Panc1 (cell line): ENCODE results near the gene CACNA1G. TPM values are rescaled to one million over a fixed set of nuclear protein-coding genes. Genes with fewer than 3 reads are reported as not detected.

Experiments
- ATAC-seq: fragments of 200-7000 bp; cut with Tn5 transposase; 2 replicates; pipeline ENCODE4 v1.9.1; 2020; ENCODE audit warnings: mild to moderate bottlenecking, moderate library complexity
- BruUV-seq: library from RNA; stranded (reverse); fragments of 400-500 nt; replicated peaks from 2 replicates; lab custom pipeline; 2021; lab: Mats Ljungman, UMichigan
- CTCF ChIA-PET: fragments of 300-600 bp; sonication (Branson Sonifier 250); formaldehyde crosslinking; loops from one replicate; lab custom pipeline; 2022; ENCODE audit warnings: antibody characterized with exemption; lab: Charles Lee
- POLR2A ChIA-PET: fragments of 300-600 bp; sonication (Branson Sonifier 250); formaldehyde crosslinking; loops from one replicate; lab custom pipeline; 2022; ENCODE audit warnings: antibody characterized with exemption; lab: Charles Lee
- DNase-seq: peaks from one replicate; pipeline ENCODE4 v3.0.0-alpha.2; 2010; ENCODE audit warnings: low read depth, low spot score
- H3K27ac ChIP-seq: 2 replicates; pipeline ENCODE4 v1.5.1; 2011; ENCODE audit warnings: mild to moderate bottlenecking, low read length, inconsistent platforms
- H3K27me3 ChIP-seq: fragments of 200-500 bp; sonication (Bioruptor generic); 2 replicates; pipeline ENCODE4 v1.6.0; 2014; ENCODE audit warnings: low read length, inconsistent platforms; ENCODE audit not compliant: control insufficient read depth, insufficient read depth
- H3K36me3 ChIP-seq: fragments of 200-500 bp; sonication (Bioruptor generic); 2 replicates; pipeline ENCODE4 v1.5.1; 2014; ENCODE audit warnings: inconsistent platforms, mild to moderate bottlenecking, low read length, moderate library complexity; ENCODE audit not compliant: control insufficient read depth, insufficient read depth
- H3K4me1 ChIP-seq: 2 replicates; pipeline ENCODE4 v1.5.1; 2011; ENCODE audit warnings: inconsistent platforms, mild to moderate bottlenecking, low read length, moderate library complexity; ENCODE audit not compliant: control insufficient read depth, insufficient read depth
- H3K4me3 ChIP-seq, 2 experiments: 2 replicates each; pipeline ENCODE4 v1.5.1; 2011 to 2012; ENCODE audit warnings: low read depth in 2 of 2, low read length in 2 of 2, mild to moderate bottlenecking in 2 of 2, inconsistent platforms in 1 of 2, moderate library complexity in 1 of 2
- H3K9me3 ChIP-seq: fragments of 200-500 bp; sonication (Bioruptor generic); 2 replicates; pipeline ENCODE4 v1.5.1; 2014; ENCODE audit warnings: low read depth, mild to moderate bottlenecking, inconsistent platforms, low read length, moderate library complexity; ENCODE audit not compliant: control insufficient read depth, insufficient read depth
- CTCF ChIP-seq: fragments of 450-650 bp; IDR thresholded peaks from 2 replicates; pipeline ENCODE4 v1.5.1; 2017; ENCODE audit warnings: mild to moderate bottlenecking
- POLR2AphosphoS5 ChIP-seq: IDR thresholded peaks from 2 replicates; pipeline ENCODE4 v1.6.1; 2012; ENCODE audit warnings: mild to moderate bottlenecking, low read depth, low read length, moderate library complexity
- SIN3A ChIP-seq: IDR thresholded peaks from 2 replicates; pipeline ENCODE4 v1.6.1; 2012; ENCODE audit warnings: low read depth, mild to moderate bottlenecking, low read length, moderate library complexity, borderline replicate concordance; ENCODE audit not compliant: insufficient read depth
- TCF7L2 ChIP-seq: IDR thresholded peaks from 2 replicates; pipeline ENCODE4 v1.6.1; 2011; ENCODE audit warnings: mild to moderate bottlenecking, low read depth, low read length, inconsistent platforms
- in situ Hi-C: cut with HindIII; loops from 2 replicates; pipeline ENCODE4 v1.10.0; 2016; ENCODE audit warnings: low sequenced_read_pairs, low pct_unique_long_range_greater_than_20kb
- intact Hi-C: fragments of 100-400 bp; cut with micrococcal nuclease; formaldehyde crosslinking; loops from one replicate; pipeline ENCODE4 v1.10.0; 2022; ENCODE audit not compliant: unreplicated experiment
- total RNA-seq: library from RNA; stranded (reverse); gene quantifications from one replicate; pipeline ENCODE4 v1.2.1, GENCODE V29; 2021; ENCODE audit not compliant: unreplicated experiment
- TF ChIP-seq, protein P1 (sequence below), 2 experiments: IDR thresholded peaks; 2 replicates each; pipeline ENCODE4 v1.6.1; 2011 to 2012; ENCODE audit warnings: low read depth in 2 of 2, control low read depth in 1 of 2, low read length in 1 of 2, mild to moderate bottlenecking in 1 of 2, moderate library complexity in 1 of 2; ENCODE audit not compliant: insufficient read depth in 1 of 2

CACNA1G gene
- total RNA-seq, 1 experiment from 2014 or later: 10.0 TPM

DNA sequence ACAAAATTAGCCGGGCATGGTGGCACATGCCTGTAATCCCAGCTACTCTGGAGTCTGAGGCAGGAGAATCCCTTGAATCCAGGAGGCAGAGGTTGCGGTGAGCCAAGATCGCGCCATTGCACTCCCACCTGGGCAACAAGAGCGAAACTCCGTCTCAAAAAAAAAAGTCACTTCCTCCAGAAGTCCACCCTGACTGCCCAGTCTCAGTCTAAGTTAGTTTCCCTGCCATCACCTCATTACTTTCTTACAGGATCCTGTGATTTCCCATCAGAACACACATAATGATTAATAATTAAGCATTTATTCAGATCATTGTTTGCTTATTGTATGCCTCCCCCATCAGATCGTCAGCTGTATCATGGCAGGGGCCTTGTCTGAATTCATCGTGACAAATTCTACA, 105.8 kb downstream of the CACNA1G start:
- TF ChIP-seq SIN3A: no peak
- TF ChIP-seq, protein P1, sequence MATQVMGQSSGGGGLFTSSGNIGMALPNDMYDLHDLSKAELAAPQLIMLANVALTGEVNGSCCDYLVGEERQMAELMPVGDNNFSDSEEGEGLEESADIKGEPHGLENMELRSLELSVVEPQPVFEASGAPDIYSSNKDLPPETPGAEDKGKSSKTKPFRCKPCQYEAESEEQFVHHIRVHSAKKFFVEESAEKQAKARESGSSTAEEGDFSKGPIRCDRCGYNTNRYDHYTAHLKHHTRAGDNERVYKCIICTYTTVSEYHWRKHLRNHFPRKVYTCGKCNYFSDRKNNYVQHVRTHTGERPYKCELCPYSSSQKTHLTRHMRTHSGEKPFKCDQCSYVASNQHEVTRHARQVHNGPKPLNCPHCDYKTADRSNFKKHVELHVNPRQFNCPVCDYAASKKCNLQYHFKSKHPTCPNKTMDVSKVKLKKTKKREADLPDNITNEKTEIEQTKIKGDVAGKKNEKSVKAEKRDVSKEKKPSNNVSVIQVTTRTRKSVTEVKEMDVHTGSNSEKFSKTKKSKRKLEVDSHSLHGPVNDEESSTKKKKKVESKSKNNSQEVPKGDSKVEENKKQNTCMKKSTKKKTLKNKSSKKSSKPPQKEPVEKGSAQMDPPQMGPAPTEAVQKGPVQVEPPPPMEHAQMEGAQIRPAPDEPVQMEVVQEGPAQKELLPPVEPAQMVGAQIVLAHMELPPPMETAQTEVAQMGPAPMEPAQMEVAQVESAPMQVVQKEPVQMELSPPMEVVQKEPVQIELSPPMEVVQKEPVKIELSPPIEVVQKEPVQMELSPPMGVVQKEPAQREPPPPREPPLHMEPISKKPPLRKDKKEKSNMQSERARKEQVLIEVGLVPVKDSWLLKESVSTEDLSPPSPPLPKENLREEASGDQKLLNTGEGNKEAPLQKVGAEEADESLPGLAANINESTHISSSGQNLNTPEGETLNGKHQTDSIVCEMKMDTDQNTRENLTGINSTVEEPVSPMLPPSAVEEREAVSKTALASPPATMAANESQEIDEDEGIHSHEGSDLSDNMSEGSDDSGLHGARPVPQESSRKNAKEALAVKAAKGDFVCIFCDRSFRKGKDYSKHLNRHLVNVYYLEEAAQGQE (IDR thresholded peaks at IDR 0.05; ENCODE audit: insufficient read depth in 1 of 2, low read depth in 2 of 2, low read length in 1 of 2): no peak
- TF ChIP-seq POLR2AphosphoS5: no peak
- TF ChIP-seq CTCF: no peak
- TF ChIP-seq TCF7L2: no peak
- in situ Hi-C loops: no loop called here

DNA sequence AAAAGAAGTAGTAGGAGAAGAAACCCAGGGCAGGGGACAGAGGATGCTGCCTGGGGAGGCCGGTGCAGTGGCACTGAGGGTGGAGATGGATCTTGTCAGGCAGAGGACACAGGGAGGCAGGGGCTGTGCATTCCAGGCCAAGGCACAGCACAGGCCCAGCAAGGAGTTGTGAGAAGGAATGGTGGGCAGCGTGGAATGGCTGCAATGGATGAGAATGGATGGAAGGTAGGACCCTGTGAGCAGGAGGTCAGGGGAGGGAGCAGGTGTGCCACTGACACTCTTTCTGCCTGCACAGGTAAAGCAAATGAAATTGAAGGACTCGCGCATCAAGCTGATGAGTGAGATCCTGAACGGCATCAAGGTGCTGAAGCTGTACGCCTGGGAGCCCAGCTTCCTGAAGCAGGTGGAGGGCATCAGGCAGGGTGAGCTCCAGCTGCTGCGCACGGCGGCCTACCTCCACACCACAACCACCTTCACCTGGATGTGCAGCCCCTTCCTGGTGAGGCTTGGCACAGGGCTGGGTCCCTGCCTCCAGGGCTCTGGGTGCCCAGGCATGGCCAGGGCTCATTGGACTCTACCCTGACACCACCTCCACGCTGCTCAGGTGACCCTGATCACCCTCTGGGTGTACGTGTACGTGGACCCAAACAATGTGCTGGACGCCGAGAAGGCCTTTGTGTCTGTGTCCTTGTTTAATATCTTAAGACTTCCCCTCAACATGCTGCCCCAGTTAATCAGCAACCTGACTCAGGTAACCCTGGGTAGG, 106.9 kb downstream of the CACNA1G start:
- H3K27ac ChIP-seq: peak overlapping the region; percentile 57
- BruUV-seq: no TSS peak
- no peaks in the 10 kb centered on the region for H3K36me3 ChIP-seq
- POLR2A ChIA-PET: no interaction called here
- TF ChIP-seq TCF7L2 (no peak), POLR2AphosphoS5 (peak; percentile 34)
- CTCF ChIA-PET: interaction anchor here (0.7 kb wide), 1 partner anchor 113 kb away, joined by 3 read pairs; no protein-coding TSS in a partner anchor
- H3K4me1 ChIP-seq: peaks cover 27% of the 10 kb centered on the region
- intact Hi-C loops (no loop called here), in situ Hi-C loops (no loop called here)
- ATAC-seq: peak; percentile 13; the same call in 1 of the 2 replicates
- H3K27me3 ChIP-seq: no peaks in the 10 kb centered on the region
- no peaks in the 10 kb centered on the region for H3K9me3 ChIP-seq
- no peak for DNase-seq
- H3K4me3 ChIP-seq: no peak overlapping the region

More for the DNA sequence above, 105.8 kb downstream of the CACNA1G start:
- H3K4me3 ChIP-seq: no peak overlapping the region
- H3K27ac ChIP-seq: peak overlapping the region; percentile 3; the same call in 1 of the 2 replicates
- intact Hi-C loops: no loop called here
- H3K27me3 ChIP-seq: no peaks in the 10 kb centered on the region
- no TSS peak for BruUV-seq
- POLR2A ChIA-PET: no interaction called here
- CTCF ChIA-PET: no interaction called here
- no peaks in the 10 kb centered on the region for H3K36me3 ChIP-seq
- peaks cover 38% of the 10 kb centered on the region for H3K4me1 ChIP-seq
- H3K9me3 ChIP-seq: no peaks in the 10 kb centered on the region
- ATAC-seq (no peak), DNase-seq (no peak)
